Measurements from ENCODE around the gene CNTN4. TPM values are rescaled to one million over a fixed set of nuclear protein-coding genes. Genes with fewer than 3 reads are reported as not detected.

CNTN4 gene
- total and polyA plus RNA-seq, 2 of the 8 experiments (the other 6 are each of a cell fraction or from before 2014, with no cell fraction given), result 0.41 to 2.2 TPM

GRCh38 chr3:2823031-2823430 lies 724.4 kb downstream of the CNTN4 start:
- no peaks in the 10 kb centered on the region for H3K79me1 ChIP-seq (ENCODE audit: low read depth, low read length)
- no peaks in the 10 kb centered on the region for H3K79me2 ChIP-seq (ENCODE audit: control insufficient read depth in 1 of 2, insufficient read depth in 2 of 2, low read length in 2 of 2)
- no peak overlapping the region for H4K91ac ChIP-seq (replicated peaks; ENCODE audit: insufficient read length, low read length)
- ChIA-PET CTCF (ENCODE audit: partially characterized antibody) (interaction anchor here (0.7 kb wide), 1 partner anchor 64 kb away, joined by 3 read pairs; no protein-coding TSS in a partner anchor), POLR2A (ENCODE audit: partially characterized antibody) (no interaction called here)
- H3K9me3 ChIP-seq (ENCODE audit: insufficient read depth in 2 of 2, low read depth in 1 of 2, low read length in 1 of 2), result no peaks in the 10 kb centered on the region
- H3K14ac ChIP-seq (ENCODE audit: insufficient read length), result no peak overlapping the region
- no peak overlapping the region for H2BK12ac ChIP-seq (ENCODE audit: low read depth, low read length)
- no peak overlapping the region for H3K23ac ChIP-seq (ENCODE audit: insufficient read length)
- no peak overlapping the region for H2AK5ac ChIP-seq (ENCODE audit: low read depth, low read length)
- no peak overlapping the region for H3K18ac ChIP-seq (ENCODE audit: extremely low read depth, low read length)
- H3K56ac ChIP-seq (replicated peaks; ENCODE audit: insufficient read length, low read depth, low read length), result no peak overlapping the region
- H2BK15ac ChIP-seq (ENCODE audit: low read length), result no peak overlapping the region
- no peak overlapping the region for H3K4me3 ChIP-seq (ENCODE audit: extremely low read depth in 1 of 4, insufficient read depth in 2 of 4, low read depth in 3 of 4, low read length in 4 of 4)
- no peak overlapping the region for H2BK20ac ChIP-seq (ENCODE audit: low read length)
- no peak overlapping the region for H2BK5ac ChIP-seq (ENCODE audit: low read depth, low read length)
- H2BK120ac ChIP-seq (replicated peaks; ENCODE audit: low read depth, low read length), result no peak overlapping the region
- no peak overlapping the region for H4K5ac ChIP-seq (ENCODE audit: insufficient read length, low read depth, low read length)
- no peak for DNase-seq (ENCODE audit: low read depth in 1 of 2, low spot score in 2 of 2)
- H3K4ac ChIP-seq (replicated peaks; ENCODE audit: insufficient read length, low read depth, low read length), result no peak overlapping the region
- H2AFZ ChIP-seq (ENCODE audit: low read length), result no peak overlapping the region
- no peak overlapping the region for H3K27ac ChIP-seq (ENCODE audit: low read depth, low read length)
- H3K27me3 ChIP-seq (replicated peaks in 1 of 4; ENCODE audit: control insufficient read depth in 3 of 4, extremely low read depth in 1 of 4, insufficient read depth in 3 of 4, low read length in 3 of 4), result no peaks in the 10 kb centered on the region
- H3K23me2 ChIP-seq (ENCODE audit: low read depth, low read length), result no peaks in the 10 kb centered on the region
- H3K36me3 ChIP-seq (ENCODE audit: control insufficient read depth in 2 of 4, insufficient read depth in 4 of 4, low read length in 3 of 4), result no peaks in the 10 kb centered on the region
- H3K4me2 ChIP-seq (ENCODE audit: insufficient read depth in 1 of 2, low read depth in 2 of 2, low read length in 2 of 2), result no peak overlapping the region
- no peak overlapping the region for H4K8ac ChIP-seq (ENCODE audit: extremely low read depth, insufficient read depth, low read length)
- no peak overlapping the region for H3K9ac ChIP-seq (replicated peaks in 1 of 4; ENCODE audit: extremely low read depth in 1 of 4, low read depth in 3 of 4, low read length in 3 of 4)
- no peaks in the 10 kb centered on the region for H4K20me1 ChIP-seq (replicated peaks in 1 of 2; ENCODE audit: control insufficient read depth in 1 of 2, insufficient read depth in 2 of 2, low read length in 2 of 2)
- no peaks in the 10 kb centered on the region for H3K4me1 ChIP-seq (replicated peaks in 1 of 4; ENCODE audit: control insufficient read depth in 3 of 4, insufficient read depth in 4 of 4, low read length in 3 of 4)
- FAIRE-seq, result no peak
- 87% methylated on average over 5 of the region's 5 CpGs; no CpG with 5 or more reads in 1 of the 2 experiments for WGBS, 2 experiments (ENCODE audit: extremely low coverage in 1 of 2, insufficient coverage in 1 of 2, insufficient read length in 1 of 2, insufficient replicate concordance in 2 of 2, low coverage in 1 of 2, low lambda C conversion rate in 2 of 2, missing lambda C conversion rate in 1 of 2)
- no peak for TF ChIP-seq CEBPB (IDR thresholded peaks at IDR 0.05; ENCODE audit: low read depth, low read length)
- TF ChIP-seq RNF2 (IDR thresholded peaks at IDR 0.05; ENCODE audit: borderline replicate concordance, low read depth, low read length, missing control alignments, poor library complexity, severe bottlenecking), result no peak
- no peak for TF ChIP-seq SAP30 (IDR thresholded peaks at IDR 0.05; ENCODE audit: insufficient read depth, insufficient replicate concordance, low read length)
- no peak for TF ChIP-seq RAD21 (IDR thresholded peaks at IDR 0.05 in 1 of 2, conservative IDR thresholded peaks at IDR 0.05 in 1 of 2; ENCODE audit: low read depth in 2 of 2, low read length in 2 of 2)
- no peak for TF ChIP-seq ASH2L (IDR thresholded peaks at IDR 0.05; ENCODE audit: low read length)
- TF ChIP-seq SP4 (IDR thresholded peaks at IDR 0.05; ENCODE audit: low read length), result no peak
- TF ChIP-seq FOSL1 (IDR thresholded peaks at IDR 0.05; ENCODE audit: insufficient read depth, low read depth, low read length), result no peak
- TF ChIP-seq GTF2F1 (IDR thresholded peaks at IDR 0.05; ENCODE audit: borderline replicate concordance, low read depth, low read length), result no peak
- no peak for TF ChIP-seq CBX8 (IDR thresholded peaks at IDR 0.05; ENCODE audit: borderline replicate concordance, low read depth, low read length)
- no peak for TF ChIP-seq BACH1 (IDR thresholded peaks at IDR 0.05; ENCODE audit: low read length)
- TF ChIP-seq TAF1 (IDR thresholded peaks at IDR 0.05; ENCODE audit: low read depth, low read length), result no peak
- TF ChIP-seq, protein P1, sequence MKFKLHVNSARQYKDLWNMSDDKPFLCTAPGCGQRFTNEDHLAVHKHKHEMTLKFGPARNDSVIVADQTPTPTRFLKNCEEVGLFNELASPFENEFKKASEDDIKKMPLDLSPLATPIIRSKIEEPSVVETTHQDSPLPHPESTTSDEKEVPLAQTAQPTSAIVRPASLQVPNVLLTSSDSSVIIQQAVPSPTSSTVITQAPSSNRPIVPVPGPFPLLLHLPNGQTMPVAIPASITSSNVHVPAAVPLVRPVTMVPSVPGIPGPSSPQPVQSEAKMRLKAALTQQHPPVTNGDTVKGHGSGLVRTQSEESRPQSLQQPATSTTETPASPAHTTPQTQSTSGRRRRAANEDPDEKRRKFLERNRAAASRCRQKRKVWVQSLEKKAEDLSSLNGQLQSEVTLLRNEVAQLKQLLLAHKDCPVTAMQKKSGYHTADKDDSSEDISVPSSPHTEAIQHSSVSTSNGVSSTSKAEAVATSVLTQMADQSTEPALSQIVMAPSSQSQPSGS (IDR thresholded peaks at IDR 0.05; ENCODE audit: low read length), result no peak
- no peak for TF ChIP-seq SIRT6 (IDR thresholded peaks at IDR 0.05; ENCODE audit: low read length)
